RWPE2 (cell line): ENCODE results near the gene FAM117A.

Experiments
- ATAC-seq: fragments of 200-7000 bp; cut with Tn5 transposase; 3 replicates; pipeline ENCODE4 v1.9.1; 2021; ENCODE audit warnings: low read depth
- DNase-seq: peaks from one replicate; pipeline ENCODE4 v3.0.0-alpha.2; 2020; ENCODE audit warnings: low spot score
- H3K27ac ChIP-seq: fragments of 450-650 bp; 2 replicates; pipeline ENCODE4 v1.5.1; 2017; ENCODE audit warnings: mild to moderate bottlenecking; ENCODE audit not compliant: poor library complexity, severe bottlenecking
- H3K27me3 ChIP-seq: fragments of 250-450 bp; sonication (Bioruptor Pico); 2 replicates; pipeline ENCODE4 v1.5.1; 2021; ENCODE audit warnings: mild to moderate bottlenecking, moderate library complexity; ENCODE audit not compliant: insufficient read depth, poor library complexity, severe bottlenecking
- H3K36me3 ChIP-seq: fragments of 250-450 bp; sonication (Bioruptor Pico); 2 replicates; pipeline ENCODE4 v1.5.1; 2020; ENCODE audit warnings: low read depth, mild to moderate bottlenecking, moderate library complexity
- H3K4me1 ChIP-seq: fragments of 250-450 bp; sonication (Bioruptor Pico); 2 replicates; pipeline ENCODE4 v1.5.1; 2021; ENCODE audit warnings: mild to moderate bottlenecking, moderate library complexity; ENCODE audit not compliant: insufficient read depth, poor library complexity, severe bottlenecking
- H3K4me3 ChIP-seq: fragments of 250-450 bp; sonication (Bioruptor Pico); 2 replicates; pipeline ENCODE4 v1.5.1; 2021; ENCODE audit warnings: mild to moderate bottlenecking, moderate library complexity; ENCODE audit not compliant: severe bottlenecking
- H3K9me3 ChIP-seq: fragments of 250-450 bp; sonication (Bioruptor Pico); 2 replicates; pipeline ENCODE4 v1.5.1; 2021; ENCODE audit warnings: mild to moderate bottlenecking, moderate library complexity; ENCODE audit not compliant: severe bottlenecking
- TF ChIP-seq, protein P1 (sequence below): fragments of 450-650 bp; IDR thresholded peaks from one replicate; pipeline ENCODE4 v1.5.1; 2017; ENCODE audit warnings: mild to moderate bottlenecking, moderate library complexity; ENCODE audit not compliant: poor library complexity, severe bottlenecking

Gene FAM117A

GRCh38 chr17:49691677-49692191 is 72.2 kb downstream of the FAM117A start:
- no peak for DNase-seq
- TF ChIP-seq, protein P1, sequence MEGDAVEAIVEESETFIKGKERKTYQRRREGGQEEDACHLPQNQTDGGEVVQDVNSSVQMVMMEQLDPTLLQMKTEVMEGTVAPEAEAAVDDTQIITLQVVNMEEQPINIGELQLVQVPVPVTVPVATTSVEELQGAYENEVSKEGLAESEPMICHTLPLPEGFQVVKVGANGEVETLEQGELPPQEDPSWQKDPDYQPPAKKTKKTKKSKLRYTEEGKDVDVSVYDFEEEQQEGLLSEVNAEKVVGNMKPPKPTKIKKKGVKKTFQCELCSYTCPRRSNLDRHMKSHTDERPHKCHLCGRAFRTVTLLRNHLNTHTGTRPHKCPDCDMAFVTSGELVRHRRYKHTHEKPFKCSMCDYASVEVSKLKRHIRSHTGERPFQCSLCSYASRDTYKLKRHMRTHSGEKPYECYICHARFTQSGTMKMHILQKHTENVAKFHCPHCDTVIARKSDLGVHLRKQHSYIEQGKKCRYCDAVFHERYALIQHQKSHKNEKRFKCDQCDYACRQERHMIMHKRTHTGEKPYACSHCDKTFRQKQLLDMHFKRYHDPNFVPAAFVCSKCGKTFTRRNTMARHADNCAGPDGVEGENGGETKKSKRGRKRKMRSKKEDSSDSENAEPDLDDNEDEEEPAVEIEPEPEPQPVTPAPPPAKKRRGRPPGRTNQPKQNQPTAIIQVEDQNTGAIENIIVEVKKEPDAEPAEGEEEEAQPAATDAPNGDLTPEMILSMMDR: no peak
- Histone ChIP-seq H3K9me3 (no peaks in the 10 kb centered on the region), H3K4me3 (no peak overlapping the region), H3K36me3 (no peaks in the 10 kb centered on the region), H3K4me1 (peaks cover 6% of the 10 kb centered on the region), H3K27me3 (no peaks in the 10 kb centered on the region), H3K27ac (no peak overlapping the region)
- ATAC-seq: no peak

DNA sequence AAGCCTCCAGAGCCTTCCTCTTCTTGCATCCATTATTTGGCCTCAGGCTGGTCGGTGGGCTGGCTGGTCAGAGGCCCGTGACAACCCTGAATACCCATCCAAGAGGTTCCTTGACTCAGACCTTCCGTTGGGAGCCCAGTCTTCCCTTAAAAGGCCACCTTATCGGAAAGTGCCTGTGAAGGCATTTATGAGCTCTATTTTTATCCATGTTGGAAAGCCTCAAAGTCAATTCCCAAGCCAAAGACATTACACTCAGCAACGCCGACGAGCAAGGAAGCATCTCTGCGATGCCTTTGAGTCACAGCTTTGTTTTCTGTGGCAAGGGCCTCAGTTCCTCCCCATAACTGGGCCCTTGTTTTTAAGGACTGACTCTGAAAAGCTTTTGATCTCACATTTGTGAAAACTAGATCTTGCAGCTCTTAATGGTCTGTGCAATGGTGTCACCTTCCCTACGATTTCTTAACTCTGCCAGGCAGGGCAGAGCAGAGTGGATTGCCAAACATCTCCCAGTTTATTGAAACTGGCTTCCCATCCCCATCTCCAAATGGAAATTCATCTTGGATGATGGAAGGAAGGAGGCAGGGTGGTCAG is 72.8 kb downstream of the FAM117A start:
- ATAC-seq (no peak), DNase-seq (no peak)
- Histone ChIP-seq H3K27ac (no peak overlapping the region), H3K4me1 (peaks cover 6% of the 10 kb centered on the region), H3K27me3 (no peaks in the 10 kb centered on the region), H3K36me3 (no peaks in the 10 kb centered on the region), H3K9me3 (no peaks in the 10 kb centered on the region), H3K4me3 (no peak overlapping the region)
- TF ChIP-seq, protein P1: no peak

GRCh38 chr17:49690256-49690655 is 73.7 kb downstream of the FAM117A start:
- H3K27me3 ChIP-seq: no peaks in the 10 kb centered on the region
- H3K9me3 ChIP-seq: no peaks in the 10 kb centered on the region
- H3K4me1 ChIP-seq: peaks cover 6% of the 10 kb centered on the region
- no peaks in the 10 kb centered on the region for H3K36me3 ChIP-seq
- H3K27ac ChIP-seq: no peak overlapping the region
- DNase-seq (no peak), ATAC-seq (no peak)
- TF ChIP-seq, protein P1: no peak
- no peak overlapping the region for H3K4me3 ChIP-seq

DNA sequence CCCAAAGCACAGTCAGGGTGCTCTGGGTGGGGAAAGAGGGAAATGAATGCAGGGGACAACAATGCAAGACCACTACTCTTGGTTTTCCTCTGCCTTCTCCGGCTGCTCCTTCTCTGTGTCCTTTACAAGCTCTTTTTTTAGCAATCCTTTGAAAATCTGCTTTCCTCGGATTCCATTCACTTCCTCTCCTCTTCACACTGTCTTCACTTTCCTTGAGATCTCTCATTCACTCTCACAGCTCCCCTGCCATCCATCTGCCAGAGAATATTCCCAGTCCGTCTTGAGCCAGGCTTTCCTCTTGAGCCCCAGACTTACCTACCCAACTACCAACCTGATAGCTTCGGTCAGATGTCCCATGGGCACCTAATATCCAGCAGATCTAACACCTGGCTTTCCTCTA is 75.1 kb downstream of the FAM117A start:
- Histone ChIP-seq H3K27me3 (no peaks in the 10 kb centered on the region), H3K9me3 (no peaks in the 10 kb centered on the region), H3K27ac (no peak overlapping the region), H3K36me3 (no peaks in the 10 kb centered on the region), H3K4me1 (peaks cover 6% of the 10 kb centered on the region), H3K4me3 (no peak overlapping the region)
- DNase-seq: no peak
- TF ChIP-seq, protein P1: no peak
- no peak for ATAC-seq

DNA sequence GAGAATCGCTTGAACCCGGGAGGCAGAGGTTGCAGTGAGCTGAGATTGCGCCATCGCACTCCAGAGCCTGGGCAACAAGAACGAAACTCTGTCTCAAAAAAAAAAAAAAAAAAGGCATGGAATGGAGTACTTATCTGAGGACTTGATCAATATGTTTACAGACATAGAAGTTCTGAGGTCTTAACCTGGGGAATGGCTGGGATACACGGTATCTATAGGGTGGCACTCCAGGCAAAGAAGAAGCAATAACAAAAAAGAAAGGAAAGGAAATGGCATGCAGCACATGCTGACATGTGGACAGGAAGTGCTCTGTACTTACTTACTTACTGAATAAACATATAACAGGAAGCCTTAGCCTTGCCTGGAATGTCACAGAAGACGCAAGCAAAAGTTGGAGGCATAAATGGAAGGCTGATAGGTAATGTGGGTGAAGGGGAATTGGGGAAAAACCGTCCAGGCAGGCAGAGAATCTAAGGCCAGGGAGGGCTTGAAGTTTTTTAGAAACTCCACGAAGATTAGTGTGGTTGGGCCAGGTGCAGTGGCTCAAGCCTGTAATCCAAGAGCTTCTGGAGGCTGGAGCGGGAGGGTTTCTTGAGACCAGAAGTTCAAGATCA is 75.9 kb downstream of the FAM117A start:
- Histone ChIP-seq H3K27me3 (no peaks in the 10 kb centered on the region), H3K27ac (peak overlapping the region; percentile 11), H3K36me3 (no peaks in the 10 kb centered on the region), H3K4me1 (peaks cover 6% of the 10 kb centered on the region), H3K4me3 (no peak overlapping the region), H3K9me3 (no peaks in the 10 kb centered on the region)
- peak; percentile 45; the same call in 1 of the 3 replicates for ATAC-seq
- TF ChIP-seq, protein P1: no peak
- no peak for DNase-seq
